Gastroesophageal sphincter (tissue), 3 donors: ENCODE measurements around the gene SLC35B4.

Source experiments
- POLR2AphosphoS5 ChIP-seq: sonication (generic); formaldehyde crosslinking; IDR thresholded peaks from one replicate; pipeline ENCODE4 v1.6.1; 2017; ENCODE audit warnings: antibody characterized with exemption
- TF ChIP-seq, protein P1 (sequence below), 4 experiments: fragments of 200-600 bp in 2 of 4; fragments of 450-650 bp in 2 of 4; sonication (generic) in 1 of 4; IDR thresholded peaks; one replicate each; pipeline ENCODE4 v1.5.1; 2017 to 2019; ENCODE audit warnings: antibody characterized with exemption in 4 of 4, mild to moderate bottlenecking in 2 of 4, moderate library complexity in 2 of 4

DNA sequence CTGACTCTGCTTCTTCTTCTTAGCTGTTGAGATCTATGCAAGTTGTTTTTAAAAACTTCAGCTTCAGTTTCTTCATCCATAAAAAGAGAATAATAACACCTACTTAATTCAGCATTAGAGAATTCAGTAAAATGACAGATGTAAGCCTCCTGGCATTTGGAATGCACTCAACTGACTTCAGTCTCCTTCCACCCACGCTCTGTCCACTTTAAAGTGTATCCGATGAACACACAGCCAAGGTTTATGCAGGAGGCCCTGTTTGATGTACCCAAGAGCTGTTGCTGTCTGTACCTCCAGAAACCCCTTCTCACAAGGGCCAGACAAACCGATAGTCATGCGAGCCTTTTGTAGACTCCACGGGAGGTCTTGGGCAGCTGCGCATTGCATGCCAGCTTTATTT is 27.1 kb upstream of the SLC35B4 start:
- no peak for TF ChIP-seq POLR2AphosphoS5
- TF ChIP-seq, protein P1, sequence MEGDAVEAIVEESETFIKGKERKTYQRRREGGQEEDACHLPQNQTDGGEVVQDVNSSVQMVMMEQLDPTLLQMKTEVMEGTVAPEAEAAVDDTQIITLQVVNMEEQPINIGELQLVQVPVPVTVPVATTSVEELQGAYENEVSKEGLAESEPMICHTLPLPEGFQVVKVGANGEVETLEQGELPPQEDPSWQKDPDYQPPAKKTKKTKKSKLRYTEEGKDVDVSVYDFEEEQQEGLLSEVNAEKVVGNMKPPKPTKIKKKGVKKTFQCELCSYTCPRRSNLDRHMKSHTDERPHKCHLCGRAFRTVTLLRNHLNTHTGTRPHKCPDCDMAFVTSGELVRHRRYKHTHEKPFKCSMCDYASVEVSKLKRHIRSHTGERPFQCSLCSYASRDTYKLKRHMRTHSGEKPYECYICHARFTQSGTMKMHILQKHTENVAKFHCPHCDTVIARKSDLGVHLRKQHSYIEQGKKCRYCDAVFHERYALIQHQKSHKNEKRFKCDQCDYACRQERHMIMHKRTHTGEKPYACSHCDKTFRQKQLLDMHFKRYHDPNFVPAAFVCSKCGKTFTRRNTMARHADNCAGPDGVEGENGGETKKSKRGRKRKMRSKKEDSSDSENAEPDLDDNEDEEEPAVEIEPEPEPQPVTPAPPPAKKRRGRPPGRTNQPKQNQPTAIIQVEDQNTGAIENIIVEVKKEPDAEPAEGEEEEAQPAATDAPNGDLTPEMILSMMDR (IDR thresholded peaks at IDR 0.05): no peak
